Stimulated activated CD8-positive, alpha-beta memory T cell treated with anti-CD3 and anti-CD28 coated beads, Interleukin-4, amount 100 ng/mL, for 24 hours (primary cell): ENCODE results near the gene NAXE.
"Not testable (repeated sequence)": the region's sequence is repeated elsewhere in the genome, so short reads cannot be mapped to it uniquely, and the experiment has no call there.

Source experiments
- DNase-seq: peaks from one replicate; pipeline ENCODE4 v3.0.0-alpha.2; 2020; ENCODE audit warnings: low read depth

The NAXE gene

GRCh38 chr1:156591432-156592157, at the start of gene NAXE:
NAXE (plus strand) TSS chr1:156591776; CDS start chr1:156591805, 29 bp downstream.
- peak; percentile 57 for DNase-seq

DNA sequence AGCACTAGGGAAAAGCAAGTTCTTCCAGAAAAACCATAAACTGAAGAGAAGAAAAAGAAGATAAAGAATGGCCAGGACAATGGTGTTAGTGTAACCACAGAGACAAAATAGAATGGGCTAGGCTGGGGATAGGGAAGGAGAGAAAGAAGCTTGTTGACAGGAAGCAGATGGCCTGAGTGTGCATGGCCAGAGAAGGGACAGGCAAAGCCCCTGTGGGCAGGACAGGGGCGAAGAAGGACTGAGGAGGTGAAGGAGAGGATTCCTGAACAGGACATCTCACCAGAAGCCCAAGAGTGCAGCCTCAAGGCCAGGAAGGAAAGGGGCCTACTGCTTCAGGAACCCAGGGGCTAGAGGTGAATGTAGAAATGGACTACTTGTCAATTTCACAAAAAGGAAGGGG, 48.5 kb upstream of the NAXE start:
- no peak for DNase-seq

GRCh38 chr1:156544592-156545102, 46.9 kb upstream of the NAXE start:
- DNase-seq, result no peak

GRCh38 chr1:156546267-156546666, 45.3 kb upstream of the NAXE start:
- DNase-seq, result no peak

GRCh38 chr1:156547434-156547833, 44.1 kb upstream of the NAXE start:
- DNase-seq, result no peak

- DNase-seq, result no peak
Observed at GRCh38 chr1:156547982-156548381, 43.6 kb upstream of the NAXE start.

GRCh38 chr1:156549390-156549789, 42.2 kb upstream of the NAXE start:
- DNase-seq, result no peak

GRCh38 chr1:156549831-156550230, 41.7 kb upstream of the NAXE start:
- DNase-seq, result no peak

- DNase-seq, result no peak
Observed at GRCh38 chr1:156550346-156550745, 41.2 kb upstream of the NAXE start.

DNA sequence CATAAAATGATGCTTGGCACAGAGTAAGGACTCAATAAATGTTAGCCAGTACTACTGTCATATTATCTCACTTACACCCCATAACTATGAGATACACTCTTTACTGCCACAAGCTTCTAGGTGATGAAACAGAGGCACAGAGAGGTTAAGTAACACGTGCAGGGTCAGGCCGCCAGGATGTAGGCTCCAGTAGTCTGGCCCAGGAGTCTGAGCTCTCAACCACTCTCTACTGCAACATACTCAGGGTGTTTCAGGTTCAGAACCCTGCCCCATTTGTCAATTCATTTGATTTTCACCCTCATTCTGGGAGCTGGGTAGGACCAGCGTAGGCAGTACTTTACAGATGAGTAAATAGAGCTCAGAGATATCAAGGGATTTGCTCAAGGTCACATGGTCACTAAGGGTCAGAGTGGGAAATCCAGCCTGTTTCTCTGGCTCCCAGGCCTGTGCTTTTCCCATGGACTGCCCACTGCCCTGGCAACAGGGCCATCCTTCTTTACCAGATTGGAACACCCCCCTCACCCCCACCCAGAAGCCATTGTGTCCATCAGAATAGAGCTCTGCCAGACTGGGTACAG, 40.4 kb upstream of the NAXE start:
- DNase-seq, result no peak

GRCh38 chr1:156551869-156552268, 39.7 kb upstream of the NAXE start:
- no peak for DNase-seq

GRCh38 chr1:156552518-156552917, 39.1 kb upstream of the NAXE start:
- DNase-seq, result no peak

DNA sequence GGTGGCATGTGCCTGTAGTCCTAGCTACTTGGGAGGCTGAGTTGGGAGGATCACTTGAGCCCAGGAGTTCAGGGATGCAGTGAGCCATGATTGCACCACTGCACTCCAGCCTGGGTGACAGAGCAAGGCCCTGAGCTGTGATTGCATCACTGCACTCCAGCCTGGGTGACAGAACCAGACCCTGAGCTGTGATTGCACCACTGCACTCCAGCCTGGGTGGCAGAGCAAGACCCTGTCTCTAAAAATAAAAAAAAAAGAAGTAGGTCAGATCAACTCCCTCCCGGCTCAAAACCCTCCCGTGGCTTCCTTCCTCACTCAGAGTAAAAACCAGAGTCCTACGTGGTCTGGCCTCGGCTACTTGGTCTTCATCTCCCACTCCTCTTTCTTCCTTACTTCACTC, 38.6 kb upstream of the NAXE start:
- DNase-seq, result not testable (repeated sequence)

- DNase-seq, result no peak
Observed at GRCh38 chr1:156553860-156554485, 37.6 kb upstream of the NAXE start.

DNA sequence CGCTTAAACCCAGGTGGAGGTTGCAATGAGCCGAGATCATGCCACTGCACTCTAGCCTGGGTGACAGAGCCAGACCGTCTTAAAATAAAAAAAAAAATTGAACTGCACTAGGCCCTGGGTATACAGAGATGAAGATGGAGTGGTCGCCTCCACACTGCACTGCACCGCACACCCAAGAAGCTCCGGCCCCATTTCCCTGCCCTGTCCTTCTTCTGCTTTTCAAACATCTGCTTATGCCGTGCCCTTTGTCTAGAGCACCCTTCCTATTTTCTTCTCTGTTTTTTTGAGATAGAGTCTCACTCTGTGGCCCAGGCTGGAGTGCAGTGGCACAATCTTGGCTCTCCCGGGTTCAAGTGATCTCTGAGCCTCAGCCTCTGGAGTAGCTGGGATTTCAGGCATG, 36.6 kb upstream of the NAXE start:
- DNase-seq, result no peak

GRCh38 chr1:156555715-156556114, 35.9 kb upstream of the NAXE start:
- DNase-seq, result no peak

GRCh38 chr1:156556354-156556753, 35.2 kb upstream of the NAXE start:
- no peak for DNase-seq

GRCh38 chr1:156559086-156559796, 32.3 kb upstream of the NAXE start:
- no peak for DNase-seq

- DNase-seq, result no peak
Observed at GRCh38 chr1:156559797-156560385, 31.7 kb upstream of the NAXE start.

- no peak for DNase-seq
Observed at GRCh38 chr1:156560585-156561163, 30.9 kb upstream of the NAXE start.

GRCh38 chr1:156565519-156565918, 26.1 kb upstream of the NAXE start:
- no peak for DNase-seq

GRCh38 chr1:156566436-156566835, 25.1 kb upstream of the NAXE start:
- no peak for DNase-seq
